AG08395 (cell line): ENCODE results near the gene RER1.
A peak's percentile ranks its signal among the peaks of the same experiment; 100 is the strongest.

ENCODE experiments used
- DNase-seq: peaks from one replicate; pipeline ENCODE4 v3.0.0; 2012; ENCODE audit warnings: mixed read lengths, low spot score

The RER1 gene

DNA sequence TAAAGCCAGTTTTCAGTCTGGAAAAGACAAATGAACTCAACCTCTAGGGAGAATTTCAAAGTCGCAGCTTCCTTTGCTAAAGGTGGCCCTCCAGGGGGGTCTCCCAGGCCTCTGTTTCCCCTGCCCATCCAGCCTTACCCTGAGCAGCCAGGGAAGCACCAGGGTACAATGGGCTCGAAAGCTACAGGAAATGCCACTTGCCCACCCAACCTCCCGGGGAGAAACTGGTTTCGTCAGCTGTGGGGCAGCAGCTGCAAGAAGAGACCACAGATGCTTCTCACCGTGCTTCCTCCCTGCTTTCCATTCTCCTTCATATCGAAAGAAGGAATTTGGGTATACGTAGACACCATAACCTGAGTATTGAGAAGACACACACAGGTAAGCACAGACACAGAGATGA is 2.0 kb upstream of the RER1 start:
- DNase-seq = no peak

DNA sequence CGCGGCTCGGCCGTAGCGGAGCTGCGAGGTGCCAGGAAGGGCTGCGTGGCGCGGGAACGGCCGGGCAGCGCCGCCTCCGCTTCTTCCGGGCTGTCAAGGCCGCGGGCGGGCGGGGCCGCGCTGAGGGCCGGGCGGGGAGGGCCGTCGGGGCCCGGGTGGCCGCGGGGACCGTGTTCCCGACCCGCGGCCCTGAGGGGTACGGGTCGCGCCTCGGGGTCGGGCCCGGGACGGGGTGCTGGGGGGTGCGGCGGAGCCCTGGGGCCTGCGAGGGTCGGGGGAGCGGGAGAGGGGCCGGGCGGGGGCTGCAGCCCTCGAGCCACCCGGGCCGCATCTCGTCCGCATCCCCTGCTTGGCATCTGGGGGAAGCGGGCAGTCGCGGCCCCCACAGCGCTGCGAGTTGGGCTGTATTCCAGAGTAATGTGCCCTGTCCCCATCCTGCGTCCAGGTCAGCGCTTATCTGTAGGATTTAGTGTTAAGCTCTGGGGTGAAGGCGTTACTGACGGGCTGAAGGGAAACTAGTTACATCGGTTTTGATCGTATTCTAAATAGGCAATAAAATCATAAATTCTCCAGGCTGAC is 379 bp downstream of the RER1 start:
- DNase-seq = peak; percentile 34

DNA sequence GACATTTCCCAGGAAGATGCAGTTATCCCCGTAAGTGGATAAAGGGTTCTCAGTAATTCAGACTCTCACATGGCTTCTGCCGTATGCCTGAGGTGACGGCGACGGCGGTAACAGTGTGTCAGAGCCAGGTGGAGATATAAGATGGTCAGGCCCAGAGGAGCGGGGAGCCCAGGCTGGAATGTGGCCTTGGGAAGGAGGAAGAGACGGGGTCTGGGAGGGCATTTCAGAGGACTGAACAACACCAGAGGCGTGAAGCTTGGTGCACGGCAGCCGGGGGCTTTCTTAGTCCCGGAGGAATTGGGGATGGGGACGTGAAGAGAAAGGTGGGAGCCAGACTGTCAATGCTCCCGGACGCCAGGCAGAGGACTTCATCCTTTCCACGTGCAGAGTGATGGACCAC is 1.0 kb downstream of the RER1 start:
- DNase-seq = no peak

DNA sequence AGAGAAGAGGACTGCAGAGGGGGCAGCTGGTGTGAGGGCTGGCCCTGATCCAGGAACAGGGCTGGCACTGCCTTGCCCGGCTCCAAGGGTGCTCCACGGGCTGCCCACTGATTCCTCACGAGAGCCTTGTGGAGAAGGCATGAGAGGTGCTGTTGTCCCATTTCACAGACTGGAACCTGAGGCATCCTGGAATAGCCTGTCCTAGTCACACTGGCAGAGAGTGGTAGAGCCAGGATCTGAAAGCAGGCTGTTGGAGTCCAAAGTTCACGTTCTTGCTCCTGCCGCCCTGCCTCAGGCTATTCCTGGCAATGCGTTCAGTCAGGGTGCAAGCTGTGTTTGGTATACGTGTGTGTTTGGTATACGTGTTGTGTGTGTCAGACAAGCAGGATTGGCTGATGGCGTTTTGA is 1.8 kb downstream of the RER1 start:
- no peak for DNase-seq

DNA sequence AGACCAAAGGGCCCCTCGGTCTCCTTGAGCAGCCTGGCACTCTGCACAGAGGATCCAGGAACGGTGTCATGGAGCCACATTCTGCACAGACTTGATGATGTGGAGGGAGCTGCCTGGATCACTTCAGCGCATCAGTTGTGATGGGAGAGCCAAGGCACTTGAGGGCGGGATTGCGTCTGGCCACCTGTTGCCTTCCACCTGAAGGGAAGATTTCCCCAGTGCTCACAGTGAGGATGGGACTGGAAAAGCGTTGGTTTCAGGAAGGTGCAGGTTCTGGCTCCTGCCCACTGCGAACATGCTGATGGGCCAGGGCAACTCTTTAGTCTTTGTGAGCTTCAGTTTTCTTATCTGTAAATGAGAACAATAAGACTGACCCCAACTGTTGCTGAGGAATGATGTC is 2.6 kb downstream of the RER1 start:
- no peak for DNase-seq

DNA sequence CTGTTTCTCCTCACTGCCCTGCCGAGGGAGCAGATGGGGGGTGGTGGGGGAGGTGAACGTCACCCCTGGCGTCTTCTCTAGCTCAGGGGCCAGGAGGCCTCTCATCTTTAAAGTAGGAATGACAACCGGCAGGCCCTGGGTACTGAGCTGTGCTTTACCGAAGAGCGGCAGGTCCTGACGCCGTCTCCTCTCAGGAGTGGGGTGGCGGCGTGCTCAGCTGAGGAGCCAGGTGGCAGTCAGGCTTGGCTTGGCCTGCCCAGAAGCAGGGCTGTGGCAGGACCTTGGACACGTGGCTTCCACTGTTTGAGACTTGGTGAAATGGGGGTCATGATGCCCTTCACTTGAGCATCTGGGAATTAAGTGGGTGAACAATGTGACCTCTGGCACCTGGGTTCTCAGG is 3.1 kb downstream of the RER1 start:
- no peak for DNase-seq

DNA sequence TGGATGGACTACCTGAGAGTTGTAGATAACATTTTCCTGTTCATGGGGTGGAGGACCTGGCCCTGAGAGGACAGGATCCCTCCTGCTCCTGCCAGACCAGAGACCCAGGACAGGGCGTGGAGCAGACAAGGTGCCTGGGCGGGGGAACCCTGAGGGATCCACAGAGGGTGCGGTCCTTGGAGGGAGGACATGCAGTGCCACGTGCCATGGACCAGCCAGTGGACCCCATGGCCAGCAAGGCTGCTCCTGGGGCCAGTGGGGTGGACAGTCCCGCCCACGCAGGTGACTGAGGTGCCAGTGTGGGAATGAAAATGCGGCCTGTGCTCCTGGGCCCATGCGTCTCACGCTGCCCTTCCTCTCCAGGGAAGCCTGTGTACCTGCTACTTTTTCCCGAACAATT is 3.6 kb downstream of the RER1 start:
- DNase-seq = no peak

DNA sequence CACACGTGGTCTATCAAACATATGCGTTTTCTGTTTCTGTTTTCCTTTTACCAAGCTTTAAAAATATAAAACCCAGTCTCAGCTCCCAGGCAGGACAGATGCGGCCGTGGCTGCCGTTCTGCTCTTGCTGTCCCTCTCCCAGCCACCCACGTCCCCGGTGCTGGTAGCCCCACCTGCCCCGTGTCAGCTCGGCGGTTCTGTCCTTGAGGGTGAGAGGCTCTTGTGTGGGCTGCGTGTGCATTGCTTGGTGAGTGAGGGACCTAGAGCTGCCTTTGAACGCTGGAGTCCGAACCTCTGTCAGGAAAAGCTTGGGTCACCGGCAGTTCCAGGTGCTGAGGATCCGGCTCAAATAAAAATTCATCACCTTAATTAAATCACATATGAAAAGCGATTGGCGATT is 4.4 kb downstream of the RER1 start:
- DNase-seq = no peak

DNA sequence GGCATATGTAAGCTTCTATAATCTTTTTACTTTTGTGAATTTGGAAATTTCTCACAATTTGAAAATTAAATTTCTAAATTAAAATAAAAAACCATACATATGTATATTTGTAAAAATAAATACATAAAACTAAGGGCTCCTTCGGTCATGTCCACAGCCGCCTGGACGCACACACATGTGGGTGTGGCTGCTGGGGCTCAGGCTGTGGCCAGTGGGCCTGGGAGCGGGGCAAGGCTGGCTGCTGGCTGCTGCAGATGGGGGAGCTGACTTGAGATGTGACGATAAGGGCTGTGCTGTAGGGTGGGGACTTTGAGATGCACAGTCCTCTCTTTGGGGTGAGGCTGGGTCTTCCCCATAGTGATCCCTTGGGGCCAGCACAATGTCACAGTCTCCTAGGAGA is 4.8 kb downstream of the RER1 start:
- DNase-seq = no peak

DNA sequence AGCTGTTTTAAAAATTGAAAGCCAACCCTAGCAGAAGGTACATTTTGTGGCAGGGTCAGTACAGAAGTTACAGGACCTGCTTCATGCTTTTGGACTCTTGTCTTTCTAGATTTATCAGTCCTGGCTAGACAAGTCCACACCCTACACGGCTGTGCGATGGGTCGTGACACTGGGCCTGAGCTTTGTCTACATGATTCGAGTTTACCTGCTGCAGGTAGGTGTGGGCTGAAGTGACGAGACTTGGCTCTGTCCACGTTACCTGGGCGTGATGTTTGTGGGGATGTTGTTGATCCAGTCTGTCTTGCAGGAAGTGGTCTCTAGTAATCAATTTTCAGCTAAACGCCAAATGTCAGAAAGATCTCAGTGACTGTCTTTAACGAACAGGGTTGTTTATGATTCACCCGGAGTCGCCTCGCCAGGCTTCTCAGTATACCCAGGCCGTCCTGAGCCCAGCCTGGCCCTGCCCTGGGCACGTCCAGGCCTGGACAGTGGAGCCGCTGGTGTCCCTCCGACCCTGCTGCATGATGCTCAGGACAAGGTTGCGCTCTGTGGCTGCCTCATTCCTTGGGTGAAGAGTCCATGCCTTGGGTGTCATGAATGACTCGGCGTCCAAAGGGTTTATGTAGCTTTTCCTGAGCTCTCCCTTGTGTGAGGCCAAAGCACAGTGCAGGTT is 5.5 kb downstream of the RER1 start:
- DNase-seq = no peak

DNA sequence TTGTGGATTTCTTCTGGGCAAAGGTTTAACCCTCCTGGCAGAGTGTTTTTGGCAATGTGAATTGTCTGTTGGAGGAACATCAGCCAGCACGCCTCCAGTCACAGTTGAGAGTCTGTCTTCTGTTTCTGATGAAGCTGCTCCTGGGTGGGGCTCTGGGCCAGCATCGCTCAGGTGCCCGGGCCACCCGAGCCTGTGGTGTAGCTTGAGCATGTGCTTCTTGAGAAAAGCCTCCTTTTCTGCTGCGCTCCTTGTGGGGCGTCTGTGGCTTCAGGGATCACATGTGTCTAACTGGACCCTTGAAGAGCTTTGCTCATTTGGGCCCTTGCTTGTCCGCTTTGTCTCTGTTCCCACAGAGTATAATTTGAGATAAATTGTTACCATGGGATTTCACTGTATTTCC is 7.2 kb downstream of the RER1 start:
- DNase-seq = no peak

DNA sequence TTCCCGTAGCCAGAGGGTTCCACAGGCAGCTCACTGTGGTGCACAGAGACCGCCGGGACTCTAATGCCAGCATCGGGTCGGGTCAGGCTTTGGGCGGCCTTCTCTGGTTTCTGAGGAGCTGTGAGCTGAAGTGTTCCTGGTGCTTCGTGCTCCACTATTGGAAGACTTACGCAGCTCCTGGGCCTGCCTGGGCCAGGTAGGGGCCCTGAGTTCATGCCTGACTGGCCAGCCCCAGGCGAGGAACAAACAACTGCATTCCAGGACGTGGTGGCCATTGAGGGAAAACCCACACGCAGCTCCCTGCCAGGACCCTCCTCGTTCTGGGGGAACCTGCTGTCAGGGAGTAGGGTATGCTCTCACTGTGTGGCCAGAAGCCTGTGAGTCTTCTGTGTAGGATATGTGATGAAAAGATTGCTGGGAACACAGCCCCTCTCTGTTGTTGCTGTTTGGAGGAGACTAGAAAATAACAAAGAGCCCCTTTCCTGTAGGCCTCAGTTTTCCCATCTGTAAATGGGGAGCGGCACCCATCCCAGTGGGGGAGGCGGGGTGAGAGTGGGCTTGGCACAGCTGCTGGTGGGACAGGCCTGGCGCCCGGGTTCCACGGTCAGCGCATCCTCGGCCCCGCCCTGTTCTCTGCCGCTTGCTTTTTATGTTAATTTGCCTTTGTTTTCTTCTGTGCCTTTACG is 8.4 kb downstream of the RER1 start:
- DNase-seq = no peak

DNA sequence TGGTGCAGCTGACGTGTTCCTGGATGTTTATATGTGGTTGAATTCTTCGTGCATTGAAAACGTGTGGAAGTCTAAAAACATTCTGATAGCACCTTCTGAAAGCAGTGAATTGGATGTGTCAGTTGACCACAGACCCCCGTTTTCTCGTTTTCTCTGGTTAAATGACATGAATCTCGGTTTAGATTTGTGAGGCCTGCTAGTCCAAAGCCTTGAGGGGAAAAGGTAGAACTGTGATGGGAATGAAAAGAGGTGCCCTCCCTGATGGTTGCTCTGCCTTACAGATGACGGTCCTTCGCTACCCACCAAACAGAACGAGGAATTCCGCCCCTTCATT is 8.9 kb downstream of the RER1 start:
- no peak for DNase-seq

DNA sequence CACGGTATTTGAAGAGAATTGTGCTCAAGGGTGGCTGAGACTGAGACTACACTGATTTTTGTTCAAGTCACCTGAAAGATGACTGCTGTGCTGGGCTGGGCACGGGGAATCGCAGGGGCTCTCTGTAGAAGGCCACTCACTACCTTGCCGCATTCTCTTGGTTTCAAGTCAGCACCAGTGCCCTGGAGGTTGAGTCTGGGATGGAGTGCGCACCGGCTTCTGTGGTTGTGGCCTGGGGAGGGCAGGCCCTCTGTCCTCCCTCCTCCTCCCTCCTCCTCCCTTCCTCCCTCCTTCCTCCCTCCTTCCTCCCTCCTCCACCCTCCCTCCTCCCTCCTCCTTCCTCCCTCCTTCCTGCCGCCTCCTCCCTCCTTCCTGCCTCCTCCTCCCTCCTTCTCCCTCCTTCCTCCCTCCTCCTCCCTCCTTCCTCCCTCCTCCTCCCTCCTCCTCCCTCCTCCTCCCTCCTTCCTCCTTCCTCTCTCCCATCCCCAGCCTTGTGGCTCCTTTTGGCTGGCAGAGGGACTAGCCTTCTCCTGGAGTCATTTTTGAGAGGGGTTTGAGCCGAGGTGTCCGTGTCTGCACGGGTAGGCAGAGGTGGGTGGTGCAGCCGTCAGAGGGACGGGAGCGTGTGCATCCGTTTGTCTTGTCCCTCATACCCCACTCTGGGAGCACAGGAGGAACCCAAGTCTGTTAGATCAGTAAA is 9.5 kb downstream of the RER1 start:
- DNase-seq = no peak

DNA sequence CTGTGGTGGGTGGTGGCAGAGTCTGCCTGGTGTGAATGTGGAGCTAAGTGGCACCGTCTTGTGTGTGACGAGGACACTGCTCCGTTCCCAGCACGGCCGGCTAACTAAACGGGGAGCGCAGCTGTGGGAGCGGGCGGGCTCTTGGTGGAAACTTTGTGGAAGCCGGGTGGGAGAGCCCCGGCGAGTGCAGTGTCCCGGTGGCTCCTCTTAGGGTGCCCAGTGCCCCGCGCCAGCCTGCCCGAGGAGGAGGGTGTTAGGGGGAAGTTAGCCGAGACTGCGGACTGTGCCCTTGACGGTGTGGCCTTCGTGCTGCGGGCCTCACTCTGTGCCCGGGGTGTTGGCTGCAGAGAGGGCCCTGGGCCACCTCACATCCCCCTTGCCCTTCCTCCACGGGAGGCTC is 10.8 kb downstream of the RER1 start:
- no peak for DNase-seq

DNA sequence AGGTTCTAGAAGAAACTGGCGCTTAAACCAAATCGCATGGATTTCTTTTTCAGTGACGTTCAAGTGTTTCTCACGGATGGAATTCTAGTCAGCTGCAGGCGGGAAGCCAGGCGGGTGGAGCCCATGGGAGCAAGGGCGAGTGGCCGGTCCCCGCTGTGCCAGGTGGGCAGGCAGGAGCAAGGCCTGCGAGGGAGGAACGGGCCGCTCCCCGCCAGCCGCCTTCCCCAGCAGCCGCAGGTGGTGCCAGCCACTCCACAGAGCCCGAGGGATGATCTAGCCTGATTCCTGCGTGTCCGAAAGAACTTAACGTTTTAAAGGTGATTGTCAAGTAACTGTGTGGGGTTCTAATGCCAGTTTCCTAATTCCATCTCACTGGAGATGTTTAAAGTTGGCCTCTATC is 11.6 kb downstream of the RER1 start:
- DNase-seq = no peak

DNA sequence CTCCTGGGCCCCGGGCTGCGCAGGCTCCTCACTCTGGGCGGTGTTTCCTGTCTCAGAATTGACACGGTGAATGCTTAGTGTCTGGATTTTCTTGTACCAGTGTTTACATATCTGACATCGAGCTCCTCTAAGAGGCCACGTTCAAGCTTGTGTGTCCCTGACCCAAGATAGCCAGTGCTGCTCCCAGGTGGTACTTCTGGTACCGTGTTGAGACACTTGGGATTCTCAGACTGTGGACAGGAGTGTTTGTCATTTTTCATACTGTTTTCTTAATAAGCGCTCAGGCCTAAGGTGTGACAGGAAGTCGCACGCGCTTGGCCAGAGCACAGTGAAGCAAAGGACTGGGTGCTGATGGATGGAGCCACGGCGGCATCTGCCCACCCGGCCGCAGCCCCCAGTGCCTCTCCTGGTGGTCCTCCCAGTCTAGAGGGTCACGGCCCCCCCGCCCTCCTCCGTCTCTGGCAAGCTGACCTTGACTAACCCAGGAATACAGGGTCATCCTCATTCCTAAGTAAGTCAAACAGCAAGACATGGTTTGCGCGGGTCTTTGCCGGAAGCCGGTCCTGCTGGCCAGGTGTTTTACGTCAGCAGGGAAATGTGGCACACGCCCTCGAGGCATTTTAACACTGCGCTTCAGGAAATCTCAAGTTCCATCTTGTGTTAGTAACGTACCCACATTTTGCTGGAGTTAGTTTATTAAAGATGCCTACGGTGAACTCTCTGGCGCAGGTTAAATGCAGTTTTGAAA is 12.7 kb downstream of the RER1 start:
- DNase-seq = no peak

DNA sequence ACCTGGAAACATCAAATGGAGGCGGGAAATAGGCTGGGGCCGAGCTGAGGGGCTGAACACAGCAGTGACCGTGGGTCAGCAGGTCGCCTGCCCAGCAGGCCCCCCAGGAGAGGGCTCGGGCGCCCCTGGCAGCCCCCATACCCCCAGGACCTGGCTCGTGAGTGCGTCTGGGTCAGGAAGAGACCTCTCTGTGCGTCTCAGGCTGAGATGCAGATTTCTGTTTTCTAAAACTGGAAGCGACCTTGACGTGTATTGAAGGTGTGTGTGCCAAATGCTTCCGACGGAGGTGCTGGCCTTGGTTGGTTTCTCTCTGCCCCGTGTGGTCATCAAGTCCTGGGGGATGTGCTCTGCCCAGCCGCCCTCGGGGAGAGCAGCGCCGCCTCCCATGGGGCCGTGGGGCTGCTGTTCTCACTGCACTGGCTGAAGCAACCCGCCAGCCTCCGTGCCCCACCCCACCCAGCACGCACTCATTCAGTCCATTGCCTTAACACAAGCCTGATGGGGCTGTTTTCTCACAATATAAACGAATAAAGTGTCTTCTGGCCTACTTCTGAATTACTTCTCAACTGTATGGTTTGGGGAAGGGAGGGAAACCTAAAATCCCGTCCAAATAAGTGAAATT is 13.4 kb downstream of the RER1 start:
- no peak for DNase-seq

DNA sequence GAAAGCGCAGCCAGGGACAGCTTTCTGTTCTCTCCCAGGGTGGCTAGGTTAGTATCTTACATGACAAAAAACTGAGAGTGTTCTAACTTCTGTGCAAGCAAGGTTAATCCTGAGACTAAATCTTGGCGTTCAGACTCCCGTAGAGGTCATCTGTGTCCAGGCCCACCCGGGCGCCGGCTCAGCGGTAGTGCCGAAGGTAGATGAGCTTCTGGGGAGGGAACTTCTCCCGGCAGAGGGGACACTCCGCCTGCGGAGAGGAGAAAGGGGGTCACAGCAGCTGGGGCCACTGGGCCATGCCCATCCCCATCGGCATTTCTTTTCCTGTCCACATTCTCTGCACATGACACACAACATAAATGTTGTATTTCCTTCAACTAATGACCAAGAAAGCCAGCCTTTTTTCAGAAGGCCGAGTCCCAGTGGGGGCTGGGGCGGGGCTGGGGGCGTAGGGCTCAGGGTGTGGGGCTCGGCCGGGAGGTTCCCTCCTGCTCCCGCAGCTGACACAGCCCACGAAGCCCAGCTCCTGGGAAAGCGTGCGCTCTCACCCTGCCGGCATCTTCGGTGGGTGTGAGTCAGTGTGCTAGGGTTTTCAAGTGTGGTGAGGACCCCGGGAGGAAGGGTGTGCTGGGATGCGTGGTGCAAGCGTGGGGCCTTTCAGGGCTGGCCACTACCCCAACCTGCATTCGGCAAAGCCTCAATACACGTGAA is 14.1 kb downstream of the RER1 start:
- DNase-seq = no peak

DNA sequence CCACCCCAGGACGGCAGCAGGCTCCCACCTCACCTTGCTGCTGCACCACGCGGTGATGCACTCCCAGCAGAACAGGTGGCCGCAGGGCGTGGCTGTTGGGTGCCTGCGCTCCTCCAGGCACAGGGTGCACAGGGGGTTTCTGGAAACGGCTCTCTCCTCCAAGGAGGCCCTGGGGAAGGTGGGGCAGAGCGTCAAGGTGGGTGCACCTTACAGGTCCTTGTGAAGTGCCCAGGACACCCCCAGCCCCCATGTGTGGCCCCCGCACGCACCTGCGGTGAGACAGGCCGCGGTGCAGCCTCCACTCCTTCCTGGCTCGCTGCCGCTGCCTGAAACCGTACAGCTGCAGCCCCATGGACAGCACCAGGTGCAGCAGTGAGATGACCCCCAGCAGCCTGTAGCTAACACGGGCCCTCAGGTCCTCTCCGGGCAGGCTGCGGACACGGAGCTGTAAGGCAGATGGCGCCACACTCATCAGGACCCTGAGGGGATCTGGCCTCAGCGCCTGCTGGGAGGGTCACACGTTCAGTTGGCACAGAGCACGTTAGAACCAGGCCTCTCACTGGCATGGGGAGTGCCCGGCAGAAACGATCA is 14.9 kb downstream of the RER1 start:
- DNase-seq = no peak
